DMS114 treated with DMSO at 0.1 percent for 48 hours (cell line): ENCODE measurements around the gene RPL19.
A peak's percentile ranks its signal among the peaks of the same experiment; 100 is the strongest.

Source experiments
- DNase-seq: peaks from one replicate; lab custom pipeline; 2025; ENCODE audit not compliant: unreplicated experiment; lab: John Stamatoyannopoulos, UW

RPL19 gene

GRCh38 chr17:39222866-39223834 is 23.1 kb downstream of the RPL19 start:
- no peak for DNase-seq

GRCh38 chr17:39223907-39224777 is 24.1 kb downstream of the RPL19 start:
- DNase-seq: no peak

GRCh38 chr17:39224778-39225307 is 24.8 kb downstream of the RPL19 start:
- no peak for DNase-seq

GRCh38 chr17:39225308-39225958 is 25.4 kb downstream of the RPL19 start, which contains the start of gene STAC2:
Gene STAC2, minus strand, starts transcription at chr17:39225945. Its CDS starts 443 bp downstream, at chr17:39225502.
- no peak for DNase-seq

GRCh38 chr17:39225959-39226683 is 26.0 kb downstream of the RPL19 start:
- DNase-seq: peak; percentile 71

- DNase-seq: no peak
Measured at GRCh38 chr17:39227364-39227919, 27.4 kb downstream of the RPL19 start.

- DNase-seq: no peak
Measured at GRCh38 chr17:39229274-39229913, 29.3 kb downstream of the RPL19 start.

GRCh38 chr17:39230361-39230760 is 30.3 kb downstream of the RPL19 start:
- no peak for DNase-seq

GRCh38 chr17:39231091-39231561 is 31.0 kb downstream of the RPL19 start:
- no peak for DNase-seq

- DNase-seq: no peak
Measured at GRCh38 chr17:39231591-39232551, 31.8 kb downstream of the RPL19 start.

GRCh38 chr17:39235555-39236449 is 35.7 kb downstream of the RPL19 start:
- peak; percentile 72 for DNase-seq

GRCh38 chr17:39236450-39236927 is 36.4 kb downstream of the RPL19 start:
- DNase-seq: no peak

- no peak for DNase-seq
Measured at GRCh38 chr17:39236981-39237441, 36.9 kb downstream of the RPL19 start.

GRCh38 chr17:39237586-39237985 is 37.5 kb downstream of the RPL19 start:
- no peak for DNase-seq

- no peak for DNase-seq
Measured at GRCh38 chr17:39238311-39238972, 38.4 kb downstream of the RPL19 start.

- DNase-seq: no peak
Measured at GRCh38 chr17:39239640-39240314, 39.7 kb downstream of the RPL19 start.
